Large intestine (tissue), 3 donors: Measurements from ENCODE around the gene KCNN4. TPM values are rescaled to one million over a fixed set of nuclear protein-coding genes. Genes with fewer than 3 reads are reported as not detected.
"Not testable (repeated sequence)": the region's sequence is repeated elsewhere in the genome, so short reads cannot be mapped to it uniquely, and the experiment has no call there.

Experiments
- DNase-seq, 2 donors: peaks; one replicate each; pipeline versions ENCODE4 v3.0.0 to v3.0.0-alpha.2; 2013
- H3K27ac ChIP-seq: one replicate; pipeline ENCODE4 v1.5.1; 2013; ENCODE audit warnings: low read length
- H3K27me3 ChIP-seq: 2 replicates; pipeline ENCODE4 v1.6.1; 2013; ENCODE audit warnings: low read length; ENCODE audit not compliant: control insufficient read depth, insufficient read depth
- H3K36me3 ChIP-seq: 2 replicates; pipeline ENCODE4 v1.6.1; 2013; ENCODE audit warnings: low read length; ENCODE audit not compliant: control insufficient read depth, insufficient read depth
- H3K4me1 ChIP-seq: one replicate; pipeline ENCODE4 v1.6.1; 2013; ENCODE audit warnings: low read length; ENCODE audit not compliant: control insufficient read depth, insufficient read depth
- H3K4me3 ChIP-seq: one replicate; pipeline ENCODE4 v1.5.1; 2013; ENCODE audit warnings: low read length
- H3K9me3 ChIP-seq: one replicate; pipeline ENCODE4 v1.6.1; 2013; ENCODE audit warnings: mild to moderate bottlenecking, low read depth, low read length, moderate library complexity; ENCODE audit not compliant: control insufficient read depth
- WGBS: methylation state at CpG from one replicate; pipeline ENCODE4 v1.1.5; 2013; ENCODE audit warnings: low lambda C conversion rate; ENCODE audit not compliant: insufficient coverage; 5-methylcytosine and 5-hydroxymethylcytosine counted together
- polyA plus RNA-seq: library from polyadenylated mRNA; unstranded; fragments of 120-200 nt; gene quantifications from one replicate; pipeline ENCODE4 v1.2.1, GENCODE V29; 2013

Gene KCNN4
- polyA plus RNA-seq, 1 donor: 1.3 TPM

DNA sequence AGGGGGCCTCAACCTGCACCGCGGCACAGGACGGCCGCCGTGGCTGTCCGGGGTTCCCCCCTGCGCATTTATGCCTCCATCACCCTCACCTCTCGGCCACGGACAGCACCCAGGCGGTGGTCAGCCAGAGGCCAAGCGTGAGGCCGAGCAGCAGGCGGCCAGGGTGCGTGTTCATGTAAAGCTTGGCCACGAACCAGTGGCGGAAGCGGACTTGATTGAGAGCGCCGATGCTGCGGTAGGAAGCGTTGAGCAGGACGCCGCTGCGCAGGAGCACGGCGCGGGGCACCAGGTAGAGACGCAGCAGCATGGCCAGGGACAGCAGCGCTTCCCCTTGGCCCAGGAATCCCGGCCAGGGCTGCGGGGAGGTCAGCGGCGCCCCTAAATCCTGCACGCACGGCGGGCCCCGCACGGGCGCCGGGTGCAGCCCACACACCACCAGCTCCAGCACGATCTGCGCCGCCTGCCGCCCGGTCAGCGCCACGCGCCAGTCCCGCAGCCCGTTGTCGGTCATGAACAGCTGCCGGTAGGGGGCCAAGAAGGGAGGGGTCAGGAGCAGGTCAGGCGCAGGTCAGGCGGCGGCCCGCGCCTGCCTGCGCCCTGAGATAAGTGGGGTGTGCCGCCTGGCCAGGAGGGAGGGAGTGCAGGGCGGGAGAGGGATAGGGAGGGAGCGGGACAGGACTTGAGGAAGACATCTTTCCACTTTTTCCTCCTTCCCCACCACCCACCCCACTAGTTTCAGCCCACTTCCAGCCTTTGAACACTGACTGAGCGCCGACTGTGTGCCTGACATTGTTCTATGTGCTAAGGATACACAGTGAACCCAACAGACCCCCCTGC is 6.5 kb downstream of the KCNN4 start:
- Histone ChIP-seq H3K4me3 (no peak overlapping the region), H3K36me3 (no peaks in the 10 kb centered on the region), H3K9me3 (no peaks in the 10 kb centered on the region), H3K4me1 (peaks cover 26% of the 10 kb centered on the region), H3K27ac (no peak overlapping the region), H3K27me3 (peaks cover 19% of the 10 kb centered on the region)
- WGBS: no CpG with 5 or more reads among the region's 63 CpGs
- peak; percentile 79 to 85 for DNase-seq

DNA sequence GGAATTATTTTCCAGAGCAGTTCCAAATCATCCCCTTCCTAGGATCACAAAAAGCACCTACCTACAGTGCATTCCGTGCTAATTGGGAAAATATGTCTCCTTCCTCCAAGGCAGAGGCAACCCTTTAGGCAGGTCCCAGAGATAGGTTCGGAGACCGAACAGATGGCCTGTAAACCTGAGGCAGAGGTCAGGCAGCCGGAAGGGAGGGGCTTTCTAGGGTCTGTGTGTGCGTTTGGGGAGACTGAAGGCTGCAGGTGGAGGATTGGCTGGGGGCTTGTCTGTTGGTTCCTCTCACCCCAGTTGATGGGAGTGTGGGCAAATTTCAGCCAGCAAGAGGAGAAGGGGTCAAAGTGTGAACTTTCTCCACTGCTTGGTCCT is 7.1 kb downstream of the KCNN4 start:
- Histone ChIP-seq H3K27ac (no peak overlapping the region), H3K4me3 (no peak overlapping the region), H3K36me3 (no peaks in the 10 kb centered on the region), H3K4me1 (peaks cover 26% of the 10 kb centered on the region), H3K9me3 (no peaks in the 10 kb centered on the region), H3K27me3 (peaks cover 19% of the 10 kb centered on the region)
- no CpG with 5 or more reads among the region's 5 CpGs for WGBS
- no peak for DNase-seq

DNA sequence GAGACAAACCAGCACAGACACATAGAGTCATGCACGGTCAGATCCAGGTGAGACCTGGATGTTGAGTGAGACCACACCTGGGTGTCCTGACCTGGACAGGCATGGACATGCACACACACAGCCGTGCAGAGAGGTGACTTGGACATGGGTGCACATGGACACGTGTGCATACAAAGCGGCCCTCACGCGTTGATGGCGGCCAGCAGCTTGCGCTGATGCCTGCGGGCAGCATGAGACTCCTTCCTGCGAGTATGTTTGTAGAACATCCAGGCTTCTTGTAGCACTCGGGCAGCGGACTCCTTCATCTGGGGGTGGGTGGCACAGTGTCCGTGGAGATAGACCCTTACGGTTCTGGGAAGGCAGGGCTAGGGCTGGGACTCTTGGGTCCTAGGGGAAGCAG is 11.5 kb downstream of the KCNN4 start:
- no peak for DNase-seq
- Histone ChIP-seq H3K36me3 (no peaks in the 10 kb centered on the region), H3K9me3 (no peaks in the 10 kb centered on the region), H3K27ac (no peak overlapping the region), H3K27me3 (peaks cover 13% of the 10 kb centered on the region), H3K4me1 (peaks cover 14% of the 10 kb centered on the region), H3K4me3 (no peak overlapping the region)
- no CpG with 5 or more reads among the region's 14 CpGs for WGBS

DNA sequence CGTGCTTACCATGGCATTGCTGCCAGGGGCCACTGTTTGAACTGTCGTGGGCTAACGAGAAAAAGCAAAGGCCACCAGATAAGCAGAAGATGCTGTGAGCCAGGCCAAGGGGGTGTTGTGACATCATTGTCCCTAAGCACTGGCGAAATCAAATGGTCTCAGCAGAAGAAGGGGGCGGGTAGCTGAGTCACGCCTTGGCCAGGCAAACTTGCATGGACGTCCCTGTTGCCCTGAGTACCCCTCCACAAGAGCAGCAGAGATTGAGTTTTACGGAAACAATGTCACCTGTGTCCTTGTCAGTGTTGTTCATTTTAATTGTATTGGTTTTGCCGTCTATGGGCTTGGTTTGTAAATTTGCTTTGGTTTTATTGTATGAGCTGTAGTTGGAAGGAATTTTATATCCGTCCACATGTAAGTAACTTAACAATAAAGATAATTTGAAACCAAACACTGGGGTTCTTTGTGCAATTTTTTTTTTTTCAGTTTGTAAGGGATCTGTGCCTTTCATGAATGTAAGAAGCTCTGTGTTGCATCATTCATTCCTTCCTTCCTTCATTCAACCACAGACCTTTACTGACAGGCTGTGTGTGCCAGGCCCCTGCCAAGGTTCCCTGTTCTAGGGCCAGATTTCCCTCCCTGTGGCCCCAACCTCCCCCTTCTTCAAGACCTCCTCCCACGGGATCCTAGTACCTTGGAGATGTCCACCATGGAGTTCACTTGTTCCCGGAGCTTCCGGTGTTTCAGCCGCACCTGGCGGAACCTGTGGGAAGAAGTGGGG is 12.3 kb downstream of the KCNN4 start:
- no peak overlapping the region for H3K27ac ChIP-seq
- H3K27me3 ChIP-seq: peaks cover 7% of the 10 kb centered on the region
- H3K4me1 ChIP-seq: peaks cover 7% of the 10 kb centered on the region
- H3K36me3 ChIP-seq: no peaks in the 10 kb centered on the region
- no peak overlapping the region for H3K4me3 ChIP-seq
- WGBS: 60% methylated on average over 3 of the region's 15 CpGs
- no peaks in the 10 kb centered on the region for H3K9me3 ChIP-seq
- DNase-seq: peak in 1 of 2 donors; percentile 32

DNA sequence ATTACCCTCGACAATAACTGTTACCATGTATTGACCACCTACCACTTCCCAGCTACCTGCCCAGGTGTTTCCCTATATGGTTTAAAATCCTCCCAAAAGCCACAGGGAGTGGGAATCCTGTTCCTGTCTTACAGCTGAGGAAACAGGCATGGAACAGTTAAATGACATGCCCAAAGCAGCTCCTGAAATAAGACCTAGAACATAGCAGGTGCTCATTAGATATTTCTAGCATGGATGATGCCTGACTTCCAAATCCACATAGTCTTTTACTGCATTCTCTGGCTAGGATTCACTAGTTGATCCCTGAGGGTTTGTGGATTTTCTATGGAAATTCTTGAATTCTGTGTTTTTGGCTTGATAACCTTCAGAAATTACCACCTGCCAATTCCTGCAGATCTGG is 13.0 kb downstream of the KCNN4 start:
- Histone ChIP-seq H3K27ac (no peak overlapping the region), H3K9me3 (no peaks in the 10 kb centered on the region), H3K4me1 (peaks cover 7% of the 10 kb centered on the region), H3K36me3 (no peaks in the 10 kb centered on the region), H3K4me3 (no peak overlapping the region), H3K27me3 (peaks cover 2% of the 10 kb centered on the region)
- no CpG with 5 or more reads among the region's 1 CpG for WGBS
- no peak for DNase-seq

DNA sequence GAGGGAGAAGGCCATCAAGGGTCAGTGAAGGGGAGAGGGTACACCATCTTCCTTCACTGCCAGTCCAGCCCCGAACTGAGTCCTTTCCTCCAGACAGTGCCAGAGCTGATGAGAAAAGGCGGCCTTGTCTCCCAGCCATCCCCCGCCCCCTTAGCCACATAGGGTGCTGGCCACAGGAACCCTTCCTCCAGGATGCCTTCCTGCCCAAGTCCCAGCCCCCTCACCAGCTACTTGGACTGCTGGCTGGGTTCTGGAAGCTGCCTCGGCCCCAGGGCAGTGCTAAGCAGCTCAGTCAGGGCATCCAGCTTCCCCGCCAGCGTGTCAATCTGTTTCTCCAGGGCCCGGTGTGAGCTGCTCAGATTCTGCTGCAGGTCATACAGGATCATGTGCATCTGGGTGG is 13.5 kb downstream of the KCNN4 start:
- Histone ChIP-seq H3K4me3 (no peak overlapping the region), H3K9me3 (no peaks in the 10 kb centered on the region), H3K27ac (no peak overlapping the region), H3K36me3 (no peaks in the 10 kb centered on the region), H3K4me1 (peaks cover 7% of the 10 kb centered on the region), H3K27me3 (no peaks in the 10 kb centered on the region)
- no peak for DNase-seq
- WGBS: no CpG with 5 or more reads among the region's 7 CpGs

DNA sequence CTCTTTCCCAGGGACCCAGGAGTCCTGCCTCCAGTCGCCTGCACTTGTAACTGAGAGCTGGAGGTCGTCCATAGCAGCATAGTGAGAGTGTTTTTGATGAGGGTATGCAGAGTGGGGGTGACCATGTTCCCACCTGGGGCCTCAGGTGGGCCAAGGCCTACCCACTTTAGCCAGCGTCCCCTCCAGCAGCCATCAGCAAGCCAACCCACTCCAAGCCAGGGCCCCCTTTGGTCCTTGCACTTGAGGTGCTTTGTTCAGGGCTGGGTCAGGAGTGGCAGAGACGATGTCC is 14.1 kb downstream of the KCNN4 start:
- Histone ChIP-seq H3K27ac (no peak overlapping the region), H3K4me1 (peaks cover 7% of the 10 kb centered on the region), H3K36me3 (no peaks in the 10 kb centered on the region), H3K27me3 (no peaks in the 10 kb centered on the region), H3K4me3 (no peak overlapping the region), H3K9me3 (no peaks in the 10 kb centered on the region)
- WGBS: no CpG with 5 or more reads among the region's 4 CpGs
- no peak for DNase-seq

DNA sequence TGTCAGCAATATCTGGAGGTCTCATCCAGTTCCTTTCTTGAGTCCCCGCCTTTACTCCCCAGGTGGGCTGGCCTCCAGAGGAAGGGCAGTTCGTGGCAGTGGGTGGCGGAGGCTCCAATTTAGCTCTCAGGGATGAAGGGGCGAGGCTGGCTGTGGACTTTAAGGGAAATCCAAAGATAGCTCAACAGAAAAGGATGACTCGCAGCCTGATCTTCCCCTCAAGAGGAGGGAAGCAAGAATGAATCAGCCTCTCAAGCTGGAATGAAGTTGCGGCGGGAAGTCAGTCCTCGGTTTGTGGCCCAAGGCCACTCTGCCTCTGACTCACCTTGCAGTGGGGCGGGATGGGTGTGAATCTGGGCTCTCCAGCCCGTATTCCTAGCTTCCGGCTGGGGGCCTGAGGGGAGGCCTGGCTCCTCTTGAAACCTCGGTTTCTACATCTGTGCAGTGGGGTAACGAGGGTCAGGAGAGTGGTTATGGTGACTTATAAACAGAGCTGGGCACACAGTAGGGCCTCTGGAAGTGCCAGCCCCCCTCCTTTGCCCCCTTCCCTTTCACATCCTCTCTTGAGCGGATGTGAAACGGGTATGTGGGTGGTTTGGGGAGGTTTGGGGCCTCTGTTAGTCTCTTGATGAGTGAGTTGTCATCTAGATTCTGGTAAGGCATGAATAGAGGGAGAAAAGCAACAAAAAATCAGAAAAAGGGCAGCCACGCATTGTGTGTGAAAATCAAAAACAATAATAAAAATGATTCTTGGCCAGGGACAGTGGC is 15.5 kb downstream of the KCNN4 start:
- DNase-seq: no peak
- Histone ChIP-seq H3K4me1 (peaks cover 7% of the 10 kb centered on the region), H3K36me3 (no peaks in the 10 kb centered on the region), H3K9me3 (no peaks in the 10 kb centered on the region), H3K27me3 (no peaks in the 10 kb centered on the region), H3K4me3 (no peak overlapping the region), H3K27ac (no peak overlapping the region)
- 100% methylated on average over 1 of the region's 16 CpGs for WGBS

DNA sequence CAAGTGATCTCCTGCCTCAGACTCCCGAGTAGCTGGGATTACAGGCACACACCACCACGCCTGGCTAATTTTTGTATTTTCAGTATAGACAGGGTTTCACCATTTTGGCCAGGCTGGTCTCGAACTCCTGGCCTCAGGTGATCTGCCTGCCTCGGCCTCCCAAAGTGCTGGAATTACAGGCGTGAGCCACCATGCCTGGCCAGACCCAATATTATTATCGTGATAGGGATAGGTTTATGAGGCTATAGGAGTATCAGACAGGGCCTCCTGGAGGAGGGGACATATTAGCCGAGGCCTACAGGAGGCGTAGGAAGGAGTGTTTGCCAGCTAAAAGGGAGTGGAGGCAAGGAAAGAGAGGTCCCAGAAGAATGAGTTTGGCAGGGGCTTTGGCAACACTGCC is 16.1 kb downstream of the KCNN4 start:
- not testable (repeated sequence) for H3K9me3 ChIP-seq, H3K36me3 ChIP-seq, H3K27ac ChIP-seq, H3K4me3 ChIP-seq, H3K4me1 ChIP-seq, DNase-seq, H3K27me3 ChIP-seq
- 73% methylated on average over 3 of the region's 8 CpGs for WGBS

DNA sequence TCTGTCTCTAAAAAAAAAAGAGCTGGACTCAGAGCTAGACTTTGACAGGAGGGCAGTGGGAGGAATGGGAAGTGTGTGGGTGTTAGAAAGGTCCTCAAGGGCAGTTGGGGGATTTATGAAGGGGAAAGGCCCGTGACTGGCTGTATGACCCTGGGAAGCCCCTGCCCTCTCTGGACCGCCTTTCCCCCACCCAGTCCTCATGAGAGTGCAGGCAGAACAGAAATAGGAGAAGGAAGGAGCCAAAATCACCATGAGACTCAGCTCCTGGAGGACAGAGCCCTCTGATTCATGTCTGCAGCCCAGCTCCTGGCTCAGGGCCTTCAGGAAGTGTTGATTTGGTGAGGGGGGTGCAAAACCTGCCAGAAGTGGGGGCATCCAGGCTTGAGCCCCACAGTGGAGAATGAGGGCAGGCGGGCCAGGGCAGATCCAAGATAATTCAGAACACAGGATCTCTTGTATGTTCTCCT is 17.3 kb downstream of the KCNN4 start:
- H3K27ac ChIP-seq: no peak overlapping the region
- H3K27me3 ChIP-seq: no peaks in the 10 kb centered on the region
- no peaks in the 10 kb centered on the region for H3K9me3 ChIP-seq
- H3K4me1 ChIP-seq: peaks cover 2% of the 10 kb centered on the region
- H3K36me3 ChIP-seq: no peaks in the 10 kb centered on the region
- no peak for DNase-seq
- H3K4me3 ChIP-seq: no peak overlapping the region
- WGBS: no CpG with 5 or more reads among the region's 3 CpGs
